HAP-1 (cell line): ENCODE results near the gene FLVCR1.
"Not testable (repeated sequence)": the region's sequence is repeated elsewhere in the genome, so short reads cannot be mapped to it uniquely, and the experiment has no call there.

Source experiments
- DNase-seq, 2 experiments: peaks; one replicate each; pipeline ENCODE4 v3.0.0-alpha.2; 2016 to 2020; ENCODE audit warnings: low spot score in 2 of 2
- H3K27me3 ChIP-seq: fragments of 250-450 bp; sonication (Bioruptor Pico); 2 replicates; pipeline ENCODE4 v1.5.1; 2020; ENCODE audit warnings: low read depth, mild to moderate bottlenecking, moderate library complexity
- H3K36me3 ChIP-seq: fragments of 250-450 bp; sonication (Bioruptor Pico); replicated peaks from 2 replicates; pipeline ENCODE4 v1.5.1; 2020; ENCODE audit warnings: mild to moderate bottlenecking
- H3K4me1 ChIP-seq: fragments of 250-450 bp; sonication (Bioruptor Pico); 2 replicates; pipeline ENCODE4 v1.5.1; 2020; ENCODE audit warnings: mild to moderate bottlenecking
- H3K4me3 ChIP-seq: fragments of 250-450 bp; sonication (Bioruptor Pico); 2 replicates; pipeline ENCODE4 v1.5.1; 2020; ENCODE audit warnings: mild to moderate bottlenecking, moderate library complexity
- H3K9me3 ChIP-seq: fragments of 250-450 bp; sonication (Bioruptor Pico); 2 replicates; pipeline ENCODE4 v1.5.1; 2020; ENCODE audit warnings: mild to moderate bottlenecking, moderate library complexity
- in situ Hi-C: fragments of 300-500 bp; cut with MboI; formaldehyde crosslinking; loops from 3 replicates; pipeline ENCODE4 v1.14.3; 2020; ENCODE audit warnings: low sequenced_read_pairs, inconsistent platforms, mixed read lengths

The FLVCR1 gene

DNA sequence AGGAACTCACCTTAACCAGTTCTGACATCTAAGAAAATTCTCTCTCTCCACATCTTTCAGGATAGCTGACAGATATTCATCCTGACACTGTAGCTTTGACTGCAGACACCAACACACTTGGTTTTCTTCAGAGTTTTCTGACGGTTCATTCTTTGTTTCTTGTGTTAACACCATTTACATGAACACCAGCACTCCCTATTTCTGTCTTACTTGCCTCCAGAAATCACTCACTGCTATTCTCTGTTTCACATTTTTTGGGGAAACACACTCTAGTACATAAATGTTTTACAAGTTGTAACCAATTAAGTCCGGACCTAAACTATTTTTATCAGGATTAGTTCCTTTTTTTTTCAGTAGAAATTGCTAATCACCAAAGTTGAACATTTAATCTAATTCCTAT, 15.4 kb downstream of the FLVCR1 start:
- Histone ChIP-seq H3K36me3 (peaks cover 62% of the 10 kb centered on the region), H3K9me3 (no peaks in the 10 kb centered on the region), H3K4me1 (peaks cover 6% of the 10 kb centered on the region), H3K27me3 (no peaks in the 10 kb centered on the region; the same call in 1 of the 2 replicates), H3K4me3 (no peak overlapping the region)
- in situ Hi-C loops, result no loop called here
- no peak for DNase-seq

- H3K27me3 ChIP-seq, result no peaks in the 10 kb centered on the region; the same call in 1 of the 2 replicates
- in situ Hi-C loops, result no loop called here
- no peaks in the 10 kb centered on the region for H3K9me3 ChIP-seq
- H3K4me3 ChIP-seq, result no peak overlapping the region
- DNase-seq, result no peak
- peaks cover 2% of the 10 kb centered on the region; the same call in 1 of the 2 replicates for H3K4me1 ChIP-seq
- peaks cover 64% of the 10 kb centered on the region for H3K36me3 ChIP-seq
Observed at GRCh38 chr1:212878418-212878817, 20.3 kb downstream of the FLVCR1 start.

DNA sequence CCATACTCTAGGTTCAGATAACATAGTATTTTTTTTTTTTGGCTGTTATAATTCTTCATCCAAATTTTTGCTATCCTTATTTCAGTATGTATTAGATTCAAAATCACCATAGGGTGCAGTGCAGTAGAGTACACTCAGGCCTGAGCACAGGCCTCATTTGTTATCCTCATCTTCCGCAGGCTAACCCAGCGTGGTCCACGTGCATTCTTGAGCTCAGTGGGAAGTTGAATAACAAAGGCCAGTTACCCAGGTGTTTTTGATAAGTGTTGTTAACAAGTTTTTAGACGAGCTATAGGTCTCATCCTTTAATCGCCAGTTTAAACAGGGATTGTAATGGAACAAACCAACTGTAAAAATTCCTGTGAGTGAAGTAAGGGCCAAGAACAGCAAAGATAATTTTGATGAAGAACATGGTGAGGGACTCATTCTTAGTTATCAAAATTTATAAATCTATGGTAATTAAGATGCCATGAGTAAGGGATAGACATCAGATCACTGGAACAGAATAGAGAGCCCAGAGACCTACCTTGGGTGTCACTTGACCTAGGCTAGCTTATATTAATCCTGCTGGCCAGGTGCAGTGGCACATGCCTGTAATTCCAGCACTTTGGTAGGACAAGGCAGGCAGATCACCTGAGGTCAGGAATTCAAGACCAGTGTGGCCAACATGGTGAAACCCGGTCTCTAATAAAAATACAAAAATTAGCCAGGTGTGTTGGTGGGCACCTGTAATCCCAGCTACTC, 22.0 kb downstream of the FLVCR1 start:
- Histone ChIP-seq H3K4me3 (no peak overlapping the region), H3K9me3 (no peaks in the 10 kb centered on the region), H3K27me3 (no peaks in the 10 kb centered on the region), H3K4me1 (peaks cover 2% of the 10 kb centered on the region; the same call in 1 of the 2 replicates), H3K36me3 (peaks cover 66% of the 10 kb centered on the region)
- no peak for DNase-seq
- in situ Hi-C loops, result no loop called here

GRCh38 chr1:212884592-212884991, 26.5 kb downstream of the FLVCR1 start:
- H3K36me3 ChIP-seq, result peaks cover 61% of the 10 kb centered on the region
- H3K9me3 ChIP-seq, result no peaks in the 10 kb centered on the region
- H3K27me3 ChIP-seq, result no peaks in the 10 kb centered on the region
- H3K4me3 ChIP-seq, result no peak overlapping the region
- no peak for DNase-seq
- H3K4me1 ChIP-seq, result peaks cover 2% of the 10 kb centered on the region; the same call in 1 of the 2 replicates
- in situ Hi-C loops, result no loop called here

GRCh38 chr1:212892108-212892507, 34.0 kb downstream of the FLVCR1 start:
- no peaks in the 10 kb centered on the region for H3K9me3 ChIP-seq
- H3K4me1 ChIP-seq, result no peaks in the 10 kb centered on the region
- H3K4me3 ChIP-seq, result no peak overlapping the region
- in situ Hi-C loops, result no loop called here
- peaks cover 70% of the 10 kb centered on the region for H3K36me3 ChIP-seq
- DNase-seq, result no peak
- no peaks in the 10 kb centered on the region for H3K27me3 ChIP-seq

DNA sequence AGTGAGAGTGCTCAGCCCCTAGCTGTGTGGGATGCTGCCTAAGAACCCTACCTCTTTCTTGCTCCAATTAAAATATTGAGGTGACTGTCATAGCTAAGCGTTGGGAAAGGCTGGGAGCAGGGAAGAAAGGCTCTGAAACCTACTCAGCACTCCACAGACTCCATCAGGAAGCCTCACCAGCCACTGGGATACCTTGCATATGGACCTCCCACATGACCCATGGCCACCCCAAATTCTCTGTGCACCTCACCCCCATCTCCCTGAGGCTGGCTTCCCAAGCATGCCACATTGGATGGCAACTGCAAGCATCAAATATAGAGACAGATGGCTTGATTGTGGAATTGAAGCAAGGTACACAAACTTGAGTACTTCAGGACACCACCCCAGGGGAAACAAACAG, 41.8 kb downstream of the FLVCR1 start:
- Histone ChIP-seq H3K4me3 (no peak overlapping the region), H3K9me3 (peaks cover 3% of the 10 kb centered on the region; the same call in 1 of the 2 replicates), H3K36me3 (peaks cover 41% of the 10 kb centered on the region), H3K27me3 (no peaks in the 10 kb centered on the region), H3K4me1 (no peaks in the 10 kb centered on the region)
- DNase-seq, result no peak
- in situ Hi-C loops, result no loop called here

DNA sequence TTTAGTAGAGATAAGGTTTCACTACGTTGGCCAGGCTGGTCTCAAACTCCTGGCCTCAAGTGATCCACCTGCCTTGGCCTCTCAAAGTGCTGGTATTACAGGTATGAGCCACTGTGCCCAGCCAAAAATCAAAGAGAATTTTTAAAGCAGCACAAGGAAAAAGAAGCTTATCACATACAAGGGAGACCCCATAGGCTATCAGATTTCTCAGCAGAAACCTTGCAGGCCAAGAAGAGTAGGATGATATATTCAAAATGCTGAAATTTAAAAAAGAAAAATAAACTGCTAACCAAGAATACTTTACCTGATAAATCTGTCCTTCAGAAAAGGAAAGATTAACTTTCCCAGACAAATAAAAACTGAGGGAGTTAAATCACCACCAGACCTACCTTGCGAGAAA, 43.2 kb downstream of the FLVCR1 start:
- in situ Hi-C loops, result no loop called here
- no peak for DNase-seq
- H3K27me3 ChIP-seq, result no peaks in the 10 kb centered on the region
- peaks cover 26% of the 10 kb centered on the region for H3K36me3 ChIP-seq
- peaks cover 3% of the 10 kb centered on the region; the same call in 1 of the 2 replicates for H3K9me3 ChIP-seq
- H3K4me3 ChIP-seq, result no peak overlapping the region
- peaks cover 2% of the 10 kb centered on the region; the same call in 1 of the 2 replicates for H3K4me1 ChIP-seq

DNA sequence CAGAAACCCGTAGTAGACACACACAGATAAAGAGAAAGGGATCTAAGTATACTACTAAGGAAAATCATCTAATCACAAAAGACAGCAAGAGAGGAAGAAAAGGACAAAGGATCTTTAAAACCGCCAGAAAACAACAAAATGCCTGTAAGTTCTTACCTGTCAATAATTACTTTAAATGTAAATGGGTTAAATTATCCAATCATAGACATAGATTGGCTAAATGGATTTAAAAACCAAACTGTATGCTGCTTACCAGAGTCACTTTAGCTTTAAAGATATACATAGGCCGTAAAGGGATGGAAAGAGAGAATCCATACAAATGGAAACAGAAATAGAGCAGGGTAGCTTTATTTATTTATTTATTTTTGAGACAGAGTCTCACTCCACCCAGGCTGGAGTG, 44.0 kb downstream of the FLVCR1 start:
- H3K9me3 ChIP-seq, result peaks cover 3% of the 10 kb centered on the region; the same call in 1 of the 2 replicates
- H3K36me3 ChIP-seq, result peaks cover 24% of the 10 kb centered on the region; the same call in 1 of the 2 replicates
- H3K4me3 ChIP-seq, result no peak overlapping the region
- in situ Hi-C loops, result no loop called here
- peaks cover 9% of the 10 kb centered on the region for H3K4me1 ChIP-seq
- DNase-seq, result no peak
- no peaks in the 10 kb centered on the region for H3K27me3 ChIP-seq

DNA sequence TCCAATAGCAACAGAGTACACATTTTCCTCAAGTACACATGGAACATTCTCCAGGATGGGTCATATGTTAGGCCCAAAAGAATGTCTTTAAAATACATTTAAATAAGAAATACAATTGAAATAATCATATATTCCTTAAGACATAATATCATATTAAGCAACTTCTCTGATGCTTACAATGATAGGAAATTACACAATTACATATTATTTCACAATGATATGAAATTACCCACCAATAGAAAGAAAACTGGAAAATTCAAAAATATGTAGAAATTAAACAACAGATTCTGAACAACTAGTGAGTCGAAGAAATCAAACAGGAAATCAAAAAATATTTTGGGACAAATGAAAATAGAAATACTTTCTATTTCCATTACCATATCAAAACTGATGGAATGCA, 45.6 kb downstream of the FLVCR1 start:
- H3K27me3 ChIP-seq, result no peaks in the 10 kb centered on the region
- peaks cover 13% of the 10 kb centered on the region for H3K4me1 ChIP-seq
- peaks cover 3% of the 10 kb centered on the region; the same call in 1 of the 2 replicates for H3K9me3 ChIP-seq
- DNase-seq, result no peak
- H3K36me3 ChIP-seq, result peaks cover 9% of the 10 kb centered on the region; the same call in 1 of the 2 replicates
- in situ Hi-C loops, result no loop called here
- H3K4me3 ChIP-seq, result no peak overlapping the region

DNA sequence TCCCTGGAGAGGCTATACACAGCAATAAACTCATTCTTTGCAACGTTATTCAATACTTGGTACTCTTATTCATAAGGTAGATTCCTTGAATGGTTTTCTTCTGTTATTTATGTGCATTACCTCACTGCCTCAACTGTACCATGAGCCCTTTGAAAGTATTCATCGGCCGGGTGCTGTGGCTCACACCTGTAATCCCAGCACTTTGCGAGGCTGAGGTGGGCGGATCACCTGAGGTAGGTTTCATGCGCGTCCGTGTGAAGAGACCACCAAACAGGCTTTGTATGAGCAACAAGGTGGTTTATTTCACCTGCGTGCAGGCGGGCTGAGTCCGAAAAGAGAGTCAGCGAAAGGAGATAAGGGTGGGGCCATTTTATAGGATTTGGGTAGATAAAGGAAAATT, 50.0 kb downstream of the FLVCR1 start:
- H3K36me3 ChIP-seq, H3K9me3 ChIP-seq, H3K27me3 ChIP-seq, DNase-seq, H3K4me3 ChIP-seq, in situ Hi-C loops: not testable (repeated sequence)
- H3K4me1 ChIP-seq, result peaks cover 22% of the 10 kb centered on the region

DNA sequence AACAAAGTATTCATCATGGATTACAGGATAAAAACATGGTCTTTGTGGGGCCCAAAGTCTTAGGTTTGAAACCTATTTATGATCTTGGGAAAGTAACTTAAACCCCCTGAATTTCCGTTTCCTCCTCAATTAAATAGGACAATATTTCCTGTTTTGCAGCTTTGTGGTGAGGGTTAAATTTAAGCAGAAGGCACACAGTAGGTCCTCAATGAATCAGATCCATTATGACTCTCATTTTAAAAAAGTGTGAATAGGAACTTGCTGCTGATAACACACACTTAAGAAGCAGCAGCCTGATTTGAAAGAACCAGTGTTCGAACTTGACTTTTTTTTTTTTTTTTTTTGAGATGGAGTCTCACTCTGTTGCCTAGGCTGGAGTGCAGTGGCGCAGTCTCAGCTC, 50.9 kb downstream of the FLVCR1 start:
- Histone ChIP-seq H3K27me3 (no peaks in the 10 kb centered on the region), H3K9me3 (no peaks in the 10 kb centered on the region), H3K4me3 (no peak overlapping the region), H3K36me3 (no peaks in the 10 kb centered on the region), H3K4me1 (peaks cover 22% of the 10 kb centered on the region)
- in situ Hi-C loops, result no loop called here
- DNase-seq, result no peak

GRCh38 chr1:212909652-212910063, 51.6 kb downstream of the FLVCR1 start:
- no peaks in the 10 kb centered on the region for H3K27me3 ChIP-seq
- H3K4me3 ChIP-seq, result no peak overlapping the region
- H3K9me3 ChIP-seq, result no peaks in the 10 kb centered on the region
- in situ Hi-C loops, result no loop called here
- DNase-seq, result peak; percentile 66 to 87
- H3K36me3 ChIP-seq, result no peaks in the 10 kb centered on the region
- peaks cover 25% of the 10 kb centered on the region for H3K4me1 ChIP-seq

GRCh38 chr1:212910213-212910612, 52.1 kb downstream of the FLVCR1 start:
- H3K9me3 ChIP-seq, H3K36me3 ChIP-seq, DNase-seq, H3K27me3 ChIP-seq, in situ Hi-C loops, H3K4me3 ChIP-seq: not testable (repeated sequence)
- H3K4me1 ChIP-seq, result peaks cover 30% of the 10 kb centered on the region

GRCh38 chr1:212913638-212914037, 55.6 kb downstream of the FLVCR1 start:
- DNase-seq, in situ Hi-C loops, H3K9me3 ChIP-seq, H3K27me3 ChIP-seq, H3K36me3 ChIP-seq, H3K4me3 ChIP-seq: not testable (repeated sequence)
- peaks cover 36% of the 10 kb centered on the region for H3K4me1 ChIP-seq
